Duodenal mucosa (tissue), 2 donors: ENCODE results near the gene AKT1.
"Not testable (repeated sequence)": the region's sequence is repeated elsewhere in the genome, so short reads cannot be mapped to it uniquely, and the experiment has no call there.

Experiments
- H3K27ac ChIP-seq: one replicate; pipeline ENCODE4 v1.7.0; 2013; ENCODE audit warnings: low read depth, low read length
- H3K27me3 ChIP-seq, 2 donors: one replicate each; pipeline ENCODE4 v1.7.0; 2013; ENCODE audit warnings: low read length in 2 of 2, control low read depth in 1 of 2; ENCODE audit not compliant: insufficient read depth in 2 of 2, control insufficient read depth in 1 of 2
- H3K36me3 ChIP-seq, 2 donors: one replicate each; pipeline ENCODE4 v1.7.0; 2013; ENCODE audit warnings: low read length in 2 of 2, control low read depth in 1 of 2; ENCODE audit not compliant: insufficient read depth in 2 of 2, control insufficient read depth in 1 of 2
- H3K4me1 ChIP-seq, 2 donors: one replicate each; pipeline ENCODE4 v1.7.0; 2013; ENCODE audit warnings: low read length in 2 of 2, control low read depth in 1 of 2; ENCODE audit not compliant: insufficient read depth in 2 of 2, control insufficient read depth in 1 of 2
- H3K4me3 ChIP-seq, 2 donors: one replicate each; pipeline ENCODE4 v1.7.0; 2013; ENCODE audit warnings: low read length in 2 of 2, low read depth in 1 of 2
- H3K9ac ChIP-seq, 2 donors: one replicate each; pipeline ENCODE4 v1.7.0; 2013; ENCODE audit warnings: low read length in 2 of 2, low read depth in 1 of 2
- H3K9me3 ChIP-seq, 2 donors: one replicate each; pipeline ENCODE4 v1.7.0; 2013; ENCODE audit warnings: low read length in 2 of 2, control low read depth in 1 of 2; ENCODE audit not compliant: control insufficient read depth in 1 of 2

Gene AKT1

GRCh38 chr14:104818714-104819161 is 23.2 kb upstream of the AKT1 start:
- peaks cover 15 to 20% of the 10 kb centered on the region in 2 donors for H3K4me1 ChIP-seq
- no peak overlapping the region for H3K9ac ChIP-seq

GRCh38 chr14:104817930-104818713 is 22.6 kb upstream of the AKT1 start:
- Histone ChIP-seq H3K9ac (no peak overlapping the region), H3K36me3 (no peaks in the 10 kb centered on the region), H3K4me1 (peaks cover 17 to 20% of the 10 kb centered on the region in 2 donors), H3K9me3 (no peaks in the 10 kb centered on the region), H3K27ac (no peak overlapping the region), H3K4me3 (no peak overlapping the region), H3K27me3 (no peaks in the 10 kb centered on the region)

More at GRCh38 chr14:104818714-104819161, 23.2 kb upstream of the AKT1 start:
- H3K9me3 ChIP-seq, result no peaks in the 10 kb centered on the region
- H3K4me3 ChIP-seq, result no peak overlapping the region
- no peaks in the 10 kb centered on the region for H3K36me3 ChIP-seq
- H3K27me3 ChIP-seq, result no peaks in the 10 kb centered on the region
- no peak overlapping the region for H3K27ac ChIP-seq

GRCh38 chr14:104816616-104816884 is 21.0 kb upstream of the AKT1 start:
- H3K27me3 ChIP-seq, result no peaks in the 10 kb centered on the region
- H3K4me3 ChIP-seq, result peak overlapping the region; percentile 85 to 90
- peak overlapping the region; percentile 84 to 97 for H3K9ac ChIP-seq
- peaks cover 17 to 20% of the 10 kb centered on the region in 2 donors for H3K4me1 ChIP-seq
- no peaks in the 10 kb centered on the region for H3K36me3 ChIP-seq
- peak overlapping the region; percentile 83 for H3K27ac ChIP-seq
- no peaks in the 10 kb centered on the region for H3K9me3 ChIP-seq

GRCh38 chr14:104814701-104815100 is 19.2 kb upstream of the AKT1 start:
- H3K9me3 ChIP-seq, H3K27me3 ChIP-seq, H3K27ac ChIP-seq, H3K9ac ChIP-seq, H3K36me3 ChIP-seq: not testable (repeated sequence)
- Histone ChIP-seq H3K4me3 (peak overlapping the region; percentile 85 to 90), H3K4me1 (peaks cover 14 to 17% of the 10 kb centered on the region in 2 donors)

- Histone ChIP-seq H3K9ac (no peak overlapping the region), H3K4me1 (peaks cover 14 to 17% of the 10 kb centered on the region in 2 donors), H3K36me3 (no peaks in the 10 kb centered on the region), H3K27me3 (no peaks in the 10 kb centered on the region), H3K27ac (no peak overlapping the region), H3K4me3 (no peak overlapping the region), H3K9me3 (no peaks in the 10 kb centered on the region)
Measured at GRCh38 chr14:104813286-104813685, 17.7 kb upstream of the AKT1 start.

- Histone ChIP-seq H3K4me1 (peaks cover 7 to 13% of the 10 kb centered on the region in 2 donors), H3K9me3 (no peaks in the 10 kb centered on the region), H3K9ac (no peak overlapping the region), H3K36me3 (no peaks in the 10 kb centered on the region), H3K27me3 (no peaks in the 10 kb centered on the region), H3K27ac (no peak overlapping the region), H3K4me3 (no peak overlapping the region)
Measured at GRCh38 chr14:104810316-104810715, 14.8 kb upstream of the AKT1 start.

- H3K4me1 ChIP-seq, result peaks cover 0 to 11% of the 10 kb centered on the region in 2 donors
Measured at GRCh38 chr14:104808456-104808855, 12.9 kb upstream of the AKT1 start.

GRCh38 chr14:104806625-104807465 is 11.3 kb upstream of the AKT1 start:
- peaks cover 8 to 19% of the 10 kb centered on the region in 2 donors for H3K4me1 ChIP-seq
- no peaks in the 10 kb centered on the region for H3K27me3 ChIP-seq
- no peaks in the 10 kb centered on the region for H3K9me3 ChIP-seq
- no peaks in the 10 kb centered on the region for H3K36me3 ChIP-seq
- no peak overlapping the region for H3K27ac ChIP-seq
- H3K9ac ChIP-seq, result no peak overlapping the region
- no peak overlapping the region for H3K4me3 ChIP-seq

More at GRCh38 chr14:104808456-104808855, 12.9 kb upstream of the AKT1 start:
- Histone ChIP-seq H3K27me3 (no peaks in the 10 kb centered on the region), H3K4me3 (no peak overlapping the region), H3K9me3 (no peaks in the 10 kb centered on the region), H3K27ac (no peak overlapping the region), H3K36me3 (no peaks in the 10 kb centered on the region), H3K9ac (no peak overlapping the region)

- no peaks in the 10 kb centered on the region for H3K36me3 ChIP-seq
- H3K27ac ChIP-seq, result no peak overlapping the region
- no peak overlapping the region for H3K9ac ChIP-seq
- H3K9me3 ChIP-seq, result no peaks in the 10 kb centered on the region
- H3K27me3 ChIP-seq, result no peaks in the 10 kb centered on the region
- peaks cover 16 to 26% of the 10 kb centered on the region in 2 donors for H3K4me1 ChIP-seq
- H3K4me3 ChIP-seq, result no peak overlapping the region
Measured at GRCh38 chr14:104805941-104806624, 10.5 kb upstream of the AKT1 start.

- Histone ChIP-seq H3K27ac (no peak overlapping the region), H3K36me3 (no peaks in the 10 kb centered on the region), H3K9me3 (no peaks in the 10 kb centered on the region), H3K4me1 (peaks cover 16 to 26% of the 10 kb centered on the region in 2 donors), H3K4me3 (no peak overlapping the region), H3K27me3 (no peaks in the 10 kb centered on the region), H3K9ac (no peak overlapping the region)
Measured at GRCh38 chr14:104805326-104805678, 9.8 kb upstream of the AKT1 start.
